Activated naive CD8-positive, alpha-beta T cell treated with anti-CD3 and anti-CD28 coated beads for 36 hours (primary cell): ENCODE measurements around the gene TMEM101. TPM values are rescaled to one million over a fixed set of nuclear protein-coding genes. Genes with fewer than 3 reads are reported as not detected.
A peak's percentile ranks its signal among the peaks of the same experiment; 100 is the strongest.

Experiments
- DNase-seq: peaks from one replicate; pipeline ENCODE4 v3.0.0; 2021
- H3K27ac Mint-ChIP-seq: one replicate; pipeline ENCODE4 v1.8.0; 2022; ENCODE audit warnings: mild to moderate bottlenecking, moderate library complexity, mixed read lengths
- H3K27me3 Mint-ChIP-seq: one replicate; pipeline ENCODE4 v1.8.0; 2022; ENCODE audit warnings: mild to moderate bottlenecking, mixed read lengths
- H3K36me3 Mint-ChIP-seq: one replicate; pipeline ENCODE4 v1.8.0; 2021; ENCODE audit warnings: mild to moderate bottlenecking, mixed read lengths
- H3K4me1 Mint-ChIP-seq: one replicate; pipeline ENCODE4 v1.8.0; 2021; ENCODE audit warnings: mixed read lengths
- H3K4me3 Mint-ChIP-seq: one replicate; pipeline ENCODE4 v1.8.0; 2022; ENCODE audit warnings: mild to moderate bottlenecking, moderate library complexity, mixed read lengths
- H3K9me3 Mint-ChIP-seq: one replicate; pipeline ENCODE4 v1.8.0; 2022; ENCODE audit warnings: mixed read lengths
- total RNA-seq, 2 experiments: library from RNA; stranded (reverse); gene quantifications; one replicate each; pipeline ENCODE4 v1.2.3, GENCODE V29; 2021

TMEM101 gene
- total RNA-seq, 2 experiments from 2014 or later: 22.7 to 26.9 TPM

- Mint-ChIP-seq H3K4me1 (peaks cover 27% of the 10 kb centered on the region), H3K36me3 (peaks cover 16% of the 10 kb centered on the region), H3K27me3 (peaks cover 30% of the 10 kb centered on the region), H3K27ac (no peak overlapping the region), H3K9me3 (no peaks in the 10 kb centered on the region), H3K4me3 (peak overlapping the region; percentile 82)
- DNase-seq: no peak
Observed at GRCh38 chr17:44008205-44008909, 6.4 kb downstream of the TMEM101 start.

GRCh38 chr17:44007346-44008204 lies 7.2 kb downstream of the TMEM101 start:
- peaks cover 30% of the 10 kb centered on the region for H3K27me3 Mint-ChIP-seq
- H3K36me3 Mint-ChIP-seq: peaks cover 16% of the 10 kb centered on the region
- peak overlapping the region; percentile 82 for H3K4me3 Mint-ChIP-seq
- H3K27ac Mint-ChIP-seq: no peak overlapping the region
- DNase-seq: no peak
- H3K9me3 Mint-ChIP-seq: no peaks in the 10 kb centered on the region
- H3K4me1 Mint-ChIP-seq: peaks cover 22% of the 10 kb centered on the region

GRCh38 chr17:44006598-44007345 lies 8.0 kb downstream of the TMEM101 start:
- Mint-ChIP-seq H3K4me1 (peaks cover 25% of the 10 kb centered on the region), H3K4me3 (peak overlapping the region; percentile 82), H3K36me3 (peaks cover 16% of the 10 kb centered on the region), H3K27ac (peak overlapping the region; percentile 45), H3K9me3 (no peaks in the 10 kb centered on the region), H3K27me3 (peaks cover 30% of the 10 kb centered on the region)
- DNase-seq: peak; percentile 91

- peaks cover 30% of the 10 kb centered on the region for H3K27me3 Mint-ChIP-seq
Observed at GRCh38 chr17:44006272-44006597, 8.5 kb downstream of the TMEM101 start.

GRCh38 chr17:44005527-44006271 lies 9.1 kb downstream of the TMEM101 start:
- H3K27ac Mint-ChIP-seq: no peak overlapping the region
- H3K27me3 Mint-ChIP-seq: peaks cover 30% of the 10 kb centered on the region
- peaks cover 11% of the 10 kb centered on the region for H3K36me3 Mint-ChIP-seq
- H3K9me3 Mint-ChIP-seq: no peaks in the 10 kb centered on the region
- peak overlapping the region; percentile 82 for H3K4me3 Mint-ChIP-seq
- DNase-seq: peak; percentile 49
- peaks cover 25% of the 10 kb centered on the region for H3K4me1 Mint-ChIP-seq

More at GRCh38 chr17:44006272-44006597, 8.5 kb downstream of the TMEM101 start:
- H3K27ac Mint-ChIP-seq: peak overlapping the region; percentile 45
- peak overlapping the region; percentile 82 for H3K4me3 Mint-ChIP-seq
- DNase-seq: no peak
- H3K9me3 Mint-ChIP-seq: no peaks in the 10 kb centered on the region
- H3K4me1 Mint-ChIP-seq: peaks cover 25% of the 10 kb centered on the region
- H3K36me3 Mint-ChIP-seq: peaks cover 12% of the 10 kb centered on the region

- peak; percentile 28 for DNase-seq
- Mint-ChIP-seq H3K27ac (no peak overlapping the region), H3K36me3 (peaks cover 8% of the 10 kb centered on the region), H3K4me1 (peaks cover 25% of the 10 kb centered on the region), H3K27me3 (peaks cover 30% of the 10 kb centered on the region), H3K9me3 (no peaks in the 10 kb centered on the region), H3K4me3 (peak overlapping the region; percentile 32)
Observed at GRCh38 chr17:44004761-44005526, 9.8 kb downstream of the TMEM101 start.

- Mint-ChIP-seq H3K9me3 (no peaks in the 10 kb centered on the region), H3K36me3 (peaks cover 3% of the 10 kb centered on the region), H3K4me3 (peak within 1 kb of the TSS; percentile 32), H3K27ac (no peak within 1 kb of the TSS), H3K4me1 (peaks cover 25% of the 10 kb centered on the region), H3K27me3 (peaks cover 30% of the 10 kb centered on the region)
- no peak for DNase-seq
Observed at GRCh38 chr17:44004077-44004760, 10.5 kb downstream of the TMEM101 start, which contains the start of gene NAGS. Gene NAGS, plus strand, starts transcription at chr17:44004622. Its CDS starts 42 bp downstream, at chr17:44004664.

GRCh38 chr17:44002141-44002848 lies 12.5 kb downstream of the TMEM101 start:
- Mint-ChIP-seq H3K4me1 (peaks cover 13% of the 10 kb centered on the region), H3K9me3 (no peaks in the 10 kb centered on the region), H3K4me3 (no peak overlapping the region), H3K27me3 (peaks cover 28% of the 10 kb centered on the region), H3K36me3 (no peaks in the 10 kb centered on the region), H3K27ac (no peak overlapping the region)
- DNase-seq: no peak

- Mint-ChIP-seq H3K36me3 (no peaks in the 10 kb centered on the region), H3K9me3 (no peaks in the 10 kb centered on the region), H3K4me1 (peaks cover 13% of the 10 kb centered on the region), H3K4me3 (no peak overlapping the region), H3K27ac (no peak overlapping the region), H3K27me3 (peaks cover 23% of the 10 kb centered on the region)
- DNase-seq: no peak
Observed at GRCh38 chr17:44001461-44001920, 13.3 kb downstream of the TMEM101 start.

- Mint-ChIP-seq H3K4me3 (no peak overlapping the region), H3K9me3 (no peaks in the 10 kb centered on the region), H3K4me1 (peaks cover 8% of the 10 kb centered on the region), H3K27ac (no peak overlapping the region), H3K27me3 (peaks cover 22% of the 10 kb centered on the region), H3K36me3 (no peaks in the 10 kb centered on the region)
- DNase-seq: no peak
Observed at GRCh38 chr17:44000871-44001460, 13.8 kb downstream of the TMEM101 start.

GRCh38 chr17:44000141-44000860 lies 14.5 kb downstream of the TMEM101 start:
- Mint-ChIP-seq H3K9me3 (no peaks in the 10 kb centered on the region), H3K36me3 (no peaks in the 10 kb centered on the region), H3K27ac (no peak overlapping the region), H3K4me3 (no peak overlapping the region), H3K4me1 (peaks cover 6% of the 10 kb centered on the region), H3K27me3 (peaks cover 25% of the 10 kb centered on the region)
- DNase-seq: no peak

GRCh38 chr17:43999024-43999423 lies 15.7 kb downstream of the TMEM101 start:
- H3K27me3 Mint-ChIP-seq: peaks cover 28% of the 10 kb centered on the region
- H3K9me3 Mint-ChIP-seq: no peaks in the 10 kb centered on the region
- H3K4me1 Mint-ChIP-seq: peaks cover 4% of the 10 kb centered on the region
- no peak overlapping the region for H3K4me3 Mint-ChIP-seq
- no peak for DNase-seq
- H3K36me3 Mint-ChIP-seq: no peaks in the 10 kb centered on the region
- no peak overlapping the region for H3K27ac Mint-ChIP-seq
